Keratinocyte (primary cell): ENCODE data around the gene BTG2.

Experiments used
- CTCF ChIP-seq, 3 experiments: IDR thresholded peaks in 1 of 3; conservative IDR thresholded peaks in 1 of 3; optimal IDR thresholded peaks in 1 of 3; 2 replicates in 2 of 3; 3 replicates in 1 of 3; pipeline versions ENCODE3 to v1.5.1; 2011; ENCODE audit warnings: low read length in 3 of 3, mild to moderate bottlenecking in 3 of 3, moderate library complexity in 2 of 3, control low read depth in 1 of 3, inconsistent platforms in 1 of 3; ENCODE audit not compliant: insufficient read depth in 2 of 3; ENCODE audit errors: extremely low read depth in 1 of 3
- EZH2 ChIP-seq: IDR thresholded peaks from one replicate; pipeline ENCODE4 v1.6.1; 2012; ENCODE audit warnings: inconsistent platforms, mild to moderate bottlenecking, low read length, moderate library complexity

GRCh38 chr1:203320591-203321272, 15.4 kb downstream of the BTG2 start:
- TF ChIP-seq EZH2 (no peak), CTCF (optimal IDR thresholded peaks at IDR 0.05 in 1 of 3, IDR thresholded peaks at IDR 0.05 in 1 of 3, conservative IDR thresholded peaks at IDR 0.05 in 1 of 3; ENCODE audit: extremely low read depth in 1 of 3, insufficient read depth in 2 of 3, low read length in 3 of 3) (no peak)
